Psoas muscle (tissue), 8 donors: ENCODE measurements around the gene MOB3C. TPM values are rescaled to one million over a fixed set of nuclear protein-coding genes. Genes with fewer than 3 reads are reported as not detected.
A peak's percentile ranks its signal among the peaks of the same experiment; 100 is the strongest.

ENCODE experiments used
- ATAC-seq, 4 donors: fragments of 200-7000 bp; cut with Tn5 transposase; one replicate each; pipeline ENCODE4 v1.9.1; 2020; ENCODE audit warnings: moderate library complexity in 3 of 4, mild to moderate bottlenecking in 2 of 4
- DNase-seq, 2 donors: peaks; one replicate each; pipeline ENCODE4 v3.0.0-alpha.2; 2020
- H3K27ac ChIP-seq: fragments of 200-600 bp; one replicate; pipeline ENCODE4 v1.8.0; 2022
- H3K27me3 ChIP-seq, 3 donors: fragments of 200-600 bp in 1 of 3; one replicate each; pipeline versions ENCODE4 v1.6.1 to v1.8.0; 2013 to 2022; ENCODE audit warnings: low read length in 2 of 3, mild to moderate bottlenecking in 2 of 3, moderate library complexity in 1 of 3; ENCODE audit not compliant: insufficient read depth in 3 of 3
- H3K36me3 ChIP-seq, 2 donors: fragments of 200-600 bp in 1 of 2; one replicate each; pipeline versions ENCODE4 v1.6.1 to v1.8.0; 2013 to 2022; ENCODE audit warnings: low read depth in 1 of 2, mild to moderate bottlenecking in 1 of 2, moderate library complexity in 1 of 2; ENCODE audit not compliant: insufficient read depth in 1 of 2
- H3K4me1 ChIP-seq: fragments of 200-600 bp; one replicate; pipeline ENCODE4 v1.8.0; 2022
- H3K4me3 ChIP-seq: fragments of 200-600 bp; one replicate; pipeline ENCODE4 v1.8.0; 2022; ENCODE audit warnings: mild to moderate bottlenecking
- H3K9me3 ChIP-seq: fragments of 200-600 bp; one replicate; pipeline ENCODE4 v1.8.0; 2022
- CTCF ChIP-seq: fragments of 200-600 bp; IDR thresholded peaks from one replicate; pipeline ENCODE4 v1.8.0; 2022; ENCODE audit warnings: antibody characterized with exemption
- WGBS, 3 donors: extraction: QIAGEN DNeasy Blood & Tissue Kit; methylation state at CpG; one replicate each; pipeline versions ENCODE4 v1.1.6 to v1.1.7; 2013; 5-methylcytosine and 5-hydroxymethylcytosine counted together
- intact Hi-C, 2 donors: fragments of 100-400 bp; cut with DNase I; formaldehyde crosslinking; loops; one replicate each; pipeline versions ENCODE4 v1.11.0 to v1.14.2; 2022
- polyA plus RNA-seq, 3 donors: library from polyadenylated mRNA; stranded (reverse); fragments of 200-250 nt; gene quantifications; one replicate each; pipeline ENCODE4 v1.2.3, GENCODE V29; 2013
- total RNA-seq, 4 donors: library from RNA; stranded (reverse); fragmentation: NEBNext Ultra II Directional in 2 of 4; extraction: Animal tissue kit (Norgen Biotek cat#: 25700) in 2 of 4; gene quantifications; one replicate each; pipeline versions ENCODE4 v1.2.1 to v1.2.4, GENCODE V29; 2021 to 2023
- donor health status: healthy with polysubstance abuse.
- donor health status: DM: no; HTN: no; CAD: no; lungs with moderate emphysema.
- donor health status: Bipolar disorder and iron deficiency.
- donor health status: healthy.
- donor health status: DM: yes; HTN: yes; CAD: no.
- donor health status: DM: no; HTN: no; CAD: no.
- donor health status: DM: no; HTN: no; CAD: no.
- donor health status: DM: yes; HTN: yes; CAD: no.

The MOB3C gene
- total and polyA plus RNA-seq, 7 donors: 8.7 to 36.3 (median 17.9) TPM

GRCh38 chr1:46647611-46648010 lies 31.0 kb upstream of the MOB3C start:
- Histone ChIP-seq H3K27me3 (no peaks in the 10 kb centered on the region), H3K4me3 (no peak overlapping the region), H3K9me3 (peaks cover 2% of the 10 kb centered on the region), H3K36me3 (peaks cover 4 to 64% of the 10 kb centered on the region in 2 donors), H3K4me1 (no peaks in the 10 kb centered on the region), H3K27ac (no peak overlapping the region)
- intact Hi-C loops: no loop called here
- 97 to 98% (median 97%) methylated on average over 3 of the region's 3 CpGs for WGBS, 3 donors
- no peak for TF ChIP-seq CTCF
- ATAC-seq (no peak), DNase-seq (no peak)

GRCh38 chr1:46646844-46647243 lies 30.2 kb upstream of the MOB3C start:
- no peaks in the 10 kb centered on the region for H3K27me3 ChIP-seq
- no peak overlapping the region for H3K27ac ChIP-seq
- no peaks in the 10 kb centered on the region for H3K4me1 ChIP-seq
- 93 to 97% (median 93%) methylated on average over 2 of the region's 2 CpGs for WGBS, 3 donors
- no peak overlapping the region for H3K4me3 ChIP-seq
- intact Hi-C loops: no loop called here
- peaks cover 9 to 64% of the 10 kb centered on the region in 2 donors for H3K36me3 ChIP-seq
- DNase-seq (no peak), ATAC-seq (no peak)
- no peak for TF ChIP-seq CTCF
- peaks cover 2% of the 10 kb centered on the region for H3K9me3 ChIP-seq

- Histone ChIP-seq H3K4me3 (no peak overlapping the region), H3K27ac (no peak overlapping the region), H3K27me3 (no peaks in the 10 kb centered on the region), H3K36me3 (peaks cover 10 to 69% of the 10 kb centered on the region in 2 donors), H3K9me3 (peaks cover 2% of the 10 kb centered on the region), H3K4me1 (no peaks in the 10 kb centered on the region)
- no peak for ATAC-seq
- no peak for TF ChIP-seq CTCF
- DNase-seq: no peak
- 97 to 98% (median 98%) methylated on average over 1 of the region's 1 CpG for WGBS, 3 donors
- intact Hi-C loops: no loop called here
These were observed 29.7 kb upstream of the MOB3C start for GRCh38 chr1:46646331-46646730.

- TF ChIP-seq CTCF: no peak
- H3K4me3 ChIP-seq: no peak overlapping the region
- 92 to 96% (median 94%) methylated on average over 4 of the region's 4 CpGs for WGBS, 3 donors
- H3K9me3 ChIP-seq: peaks cover 2% of the 10 kb centered on the region
- no peaks in the 10 kb centered on the region for H3K27me3 ChIP-seq
- intact Hi-C loops: no loop called here
- DNase-seq (no peak), ATAC-seq (no peak)
- H3K4me1 ChIP-seq: no peaks in the 10 kb centered on the region
- H3K36me3 ChIP-seq: peaks cover 10 to 73% of the 10 kb centered on the region in 2 donors
- H3K27ac ChIP-seq: no peak overlapping the region
These were observed 29.2 kb upstream of the MOB3C start for GRCh38 chr1:46645815-46646214.

GRCh38 chr1:46643368-46643775 lies 26.8 kb upstream of the MOB3C start:
- Histone ChIP-seq H3K9me3 (no peaks in the 10 kb centered on the region), H3K27ac (no peak overlapping the region), H3K4me1 (no peaks in the 10 kb centered on the region), H3K36me3 (peaks cover 6 to 61% of the 10 kb centered on the region in 2 donors), H3K4me3 (no peak overlapping the region), H3K27me3 (no peaks in the 10 kb centered on the region)
- ATAC-seq (peak in 2 of 4 donors; percentile 50 to 62), DNase-seq (no peak)
- no peak for TF ChIP-seq CTCF
- intact Hi-C loops: no loop called here
